GM19351 (cell line): ENCODE results near the gene RTN1.

Experiments
- ATAC-seq: cut with Tn5 transposase; IDR thresholded peaks from one replicate; pipeline ENCODE4 v1.9.1; 2021; ENCODE audit warnings: mild to moderate bottlenecking, moderate library complexity; ENCODE audit not compliant: unreplicated experiment

Gene RTN1

DNA sequence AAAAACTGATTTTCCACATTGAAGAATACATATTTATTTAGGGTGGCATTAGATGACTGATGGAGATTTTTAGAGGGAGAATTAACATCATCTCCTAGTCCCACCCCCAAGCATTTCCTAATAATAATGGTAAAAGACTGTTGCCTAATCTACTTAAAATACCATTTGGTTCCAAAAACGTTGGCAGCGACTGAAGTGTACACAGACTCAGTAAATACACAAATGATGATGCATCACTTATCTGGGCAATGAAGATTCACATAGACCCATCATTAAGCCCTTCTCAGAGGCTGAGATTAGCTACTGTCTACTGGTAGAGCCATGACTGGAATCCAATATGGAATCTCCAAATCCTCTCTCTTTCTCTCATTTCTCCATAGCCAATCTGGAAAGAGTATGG, 18.2 kb downstream of the RTN1 start:
- no peak for ATAC-seq

DNA sequence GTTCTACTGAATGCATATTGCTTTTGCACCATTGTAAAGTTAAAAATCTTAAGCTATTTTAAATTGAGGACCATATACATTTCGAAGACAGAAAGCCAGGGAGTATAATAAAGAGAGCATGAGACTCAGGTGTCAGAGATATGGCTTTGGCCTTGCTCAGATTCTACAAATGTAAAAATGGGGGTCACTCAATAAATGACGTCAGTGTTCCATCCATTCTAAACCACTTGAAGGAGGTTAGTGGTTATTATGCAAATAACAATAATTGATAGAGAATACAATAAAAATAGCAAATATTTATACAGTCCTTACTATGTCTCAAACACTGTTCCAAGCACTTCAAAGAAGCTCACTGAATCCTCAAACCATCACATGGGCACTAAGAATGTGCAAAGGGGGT, 20.1 kb downstream of the RTN1 start:
- no peak for ATAC-seq

DNA sequence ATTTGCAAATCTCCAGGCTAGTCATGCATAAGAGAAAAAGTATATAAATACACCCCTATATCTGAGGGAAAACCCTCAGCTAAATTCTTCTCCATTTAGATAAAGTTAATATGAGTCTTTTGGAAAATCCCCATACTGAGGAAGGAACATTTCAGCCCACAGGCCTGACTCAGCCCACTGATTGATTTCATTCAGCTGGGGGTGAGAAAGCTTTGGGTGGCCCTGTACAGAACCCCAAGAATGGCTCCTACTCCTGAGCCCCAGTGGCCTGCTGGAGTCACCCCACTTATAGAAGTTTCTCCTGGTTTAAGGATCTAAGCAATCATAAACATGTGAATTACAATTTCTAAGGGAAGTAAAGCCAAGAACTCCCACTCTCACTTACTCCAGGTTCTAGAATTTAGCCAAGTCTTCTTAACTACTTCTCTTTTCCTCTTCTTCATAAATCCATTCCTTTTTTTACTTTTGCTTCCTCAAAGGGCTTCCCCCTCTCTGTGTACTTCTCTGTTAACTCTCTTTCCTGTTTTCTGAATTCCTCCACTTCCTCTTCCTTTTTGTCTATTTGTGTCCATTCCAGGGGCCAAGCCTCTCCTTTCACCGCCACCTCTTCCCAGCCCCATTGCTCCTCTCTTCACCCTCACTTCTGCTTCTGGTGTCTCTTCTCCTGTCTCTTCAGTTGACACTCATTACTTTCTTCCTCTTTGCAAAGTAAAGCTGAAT, 21.0 kb downstream of the RTN1 start:
- no peak for ATAC-seq

DNA sequence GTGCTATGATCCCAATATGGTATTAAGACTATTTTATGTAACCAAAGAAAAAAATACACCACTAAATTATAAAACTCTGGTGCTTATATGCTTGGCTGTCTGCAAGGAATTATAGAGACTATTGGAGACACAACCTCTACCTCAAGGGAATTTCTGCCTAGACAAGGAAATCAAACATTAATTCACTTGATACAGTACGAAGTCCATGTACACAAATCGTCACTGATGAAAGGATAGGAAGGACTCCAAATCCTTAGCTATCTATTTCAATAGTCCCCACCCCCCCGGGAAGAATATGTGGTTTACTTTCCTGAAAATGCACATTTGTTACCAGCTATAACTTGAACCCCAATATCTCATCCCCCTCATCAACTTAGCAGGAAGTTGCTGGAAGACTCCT, 21.9 kb downstream of the RTN1 start:
- ATAC-seq: no peak

DNA sequence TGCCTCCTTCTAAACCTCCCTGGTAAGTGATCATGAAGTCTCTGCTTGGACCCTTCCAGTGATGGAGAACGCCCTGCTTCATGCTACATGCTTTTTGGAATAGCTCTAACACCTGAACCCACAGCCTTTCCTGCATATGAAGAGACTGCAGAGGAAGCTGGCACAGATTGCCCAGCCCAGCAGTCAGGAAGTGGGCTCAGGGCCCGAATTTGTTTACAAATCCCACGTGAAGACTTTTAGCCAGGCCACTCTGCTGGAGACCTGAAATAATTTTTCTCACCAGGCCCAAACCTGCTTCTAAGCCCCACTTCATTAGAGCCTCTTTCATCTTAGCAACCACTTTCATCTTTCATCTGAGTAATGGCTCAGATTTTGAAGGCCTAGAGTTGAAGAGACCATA, 22.9 kb downstream of the RTN1 start:
- ATAC-seq: no peak

DNA sequence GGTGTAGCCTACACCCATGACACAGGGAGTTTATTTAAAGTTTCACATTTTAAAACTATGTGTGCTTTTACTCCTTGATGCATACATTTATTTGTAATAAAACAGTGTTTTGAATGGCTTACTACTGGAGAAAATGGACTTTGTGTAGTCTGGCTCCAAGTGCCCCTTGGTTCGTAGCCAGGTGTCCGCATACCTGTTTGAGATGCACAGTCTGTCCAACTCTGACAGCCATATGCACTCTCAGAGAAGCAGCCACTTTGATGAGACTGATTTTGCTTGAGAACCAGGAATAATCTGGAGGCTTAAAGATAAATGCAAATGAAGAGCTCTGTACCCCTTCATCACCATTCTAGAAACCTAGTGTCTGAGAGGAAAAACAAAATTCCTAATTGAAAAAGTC, 24.0 kb downstream of the RTN1 start:
- ATAC-seq: no peak

DNA sequence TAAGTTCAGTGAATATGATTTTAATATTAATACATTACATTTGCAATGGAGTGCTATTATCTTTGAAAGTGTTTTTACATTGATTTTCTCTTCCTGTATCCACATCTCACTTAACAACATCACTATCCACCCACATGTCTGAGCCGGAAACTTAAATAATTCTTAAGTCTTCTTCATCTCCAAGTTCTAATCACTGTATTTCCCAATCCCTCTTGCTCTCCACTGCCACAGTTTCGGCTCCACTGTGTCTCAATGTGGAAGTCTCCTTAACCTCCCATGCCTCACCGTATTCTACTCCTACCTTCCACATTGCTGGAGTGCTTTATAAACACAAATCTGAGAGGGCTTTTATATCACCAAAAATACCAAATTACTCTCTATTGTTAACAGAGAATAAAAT, 25.3 kb downstream of the RTN1 start:
- no peak for ATAC-seq

DNA sequence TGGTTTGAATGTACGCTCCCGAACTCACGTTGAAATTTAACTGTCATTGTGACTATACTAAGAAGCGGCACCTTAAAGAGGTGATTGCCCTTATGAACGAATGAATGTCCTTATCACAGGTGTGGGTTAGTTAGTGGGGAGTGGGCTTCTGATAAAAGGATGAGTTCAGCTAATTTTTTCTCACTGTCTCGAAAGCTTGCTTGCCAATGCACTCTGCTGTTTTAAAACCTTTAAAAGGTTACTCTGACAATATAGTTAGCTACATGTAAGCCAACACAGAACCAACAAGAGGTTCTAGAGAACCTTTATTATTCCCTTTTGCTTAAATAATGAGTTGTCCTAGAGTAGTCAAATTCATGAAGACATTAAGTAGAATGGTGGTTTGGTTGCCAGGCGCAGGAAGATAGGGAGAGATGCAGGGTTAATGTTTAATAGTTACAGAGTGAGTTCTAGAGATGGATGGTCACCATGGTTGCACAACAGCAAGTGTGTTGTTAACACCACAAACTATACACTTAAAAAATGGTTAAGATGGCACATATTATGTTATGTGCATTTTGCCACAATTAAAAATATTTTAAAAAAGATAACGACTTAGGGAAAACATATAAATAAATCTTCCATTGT, 26.3 kb downstream of the RTN1 start:
- ATAC-seq: no peak

DNA sequence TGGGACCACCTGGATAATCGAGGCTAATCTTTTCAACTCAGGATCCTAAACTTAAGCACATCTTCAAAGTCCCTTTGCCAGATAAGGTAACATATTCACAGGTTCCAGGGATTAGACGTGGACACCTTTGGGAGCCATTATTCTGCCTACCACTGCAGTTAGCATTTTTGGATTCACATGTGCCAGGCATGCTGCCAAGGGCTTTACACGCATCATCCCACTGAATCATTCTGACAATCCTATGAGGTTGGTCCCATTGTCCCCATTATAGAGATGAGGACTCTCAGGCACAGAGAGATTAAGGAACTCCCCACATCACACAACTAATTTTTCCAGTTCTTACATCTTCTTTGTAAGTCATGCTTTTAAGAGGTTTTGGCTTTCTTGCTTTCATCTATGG, 34.5 kb downstream of the RTN1 start:
- no peak for ATAC-seq

DNA sequence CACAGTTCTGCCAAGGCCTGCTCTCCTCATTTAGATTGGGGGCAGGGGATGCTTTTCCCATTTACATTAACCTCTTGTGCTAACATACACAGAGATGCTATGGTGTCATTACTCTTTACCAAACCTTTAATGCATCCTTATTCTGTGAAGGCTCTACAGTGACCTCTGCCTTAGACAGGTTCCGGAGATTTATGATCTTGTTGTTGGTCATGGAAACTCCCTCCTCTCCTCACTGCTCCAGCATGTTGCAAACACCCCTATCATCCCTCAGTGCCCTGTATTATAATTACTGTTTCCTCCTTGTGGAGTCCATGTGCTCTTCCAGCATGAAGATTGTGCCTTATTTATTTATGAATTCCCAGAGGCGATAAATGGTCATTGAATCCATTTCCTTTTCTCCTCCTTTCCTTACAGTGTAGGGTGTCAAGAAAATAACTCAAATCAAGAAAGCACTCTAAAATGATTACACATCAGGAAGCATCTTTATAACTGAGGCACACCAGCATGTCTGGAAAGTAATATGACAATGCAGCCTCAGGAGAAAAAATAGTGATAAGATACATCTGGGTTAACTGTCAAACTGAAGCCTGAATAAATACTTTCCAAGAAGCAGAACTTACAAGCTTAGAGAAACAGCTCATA, 37.8 kb downstream of the RTN1 start:
- no peak for ATAC-seq

DNA sequence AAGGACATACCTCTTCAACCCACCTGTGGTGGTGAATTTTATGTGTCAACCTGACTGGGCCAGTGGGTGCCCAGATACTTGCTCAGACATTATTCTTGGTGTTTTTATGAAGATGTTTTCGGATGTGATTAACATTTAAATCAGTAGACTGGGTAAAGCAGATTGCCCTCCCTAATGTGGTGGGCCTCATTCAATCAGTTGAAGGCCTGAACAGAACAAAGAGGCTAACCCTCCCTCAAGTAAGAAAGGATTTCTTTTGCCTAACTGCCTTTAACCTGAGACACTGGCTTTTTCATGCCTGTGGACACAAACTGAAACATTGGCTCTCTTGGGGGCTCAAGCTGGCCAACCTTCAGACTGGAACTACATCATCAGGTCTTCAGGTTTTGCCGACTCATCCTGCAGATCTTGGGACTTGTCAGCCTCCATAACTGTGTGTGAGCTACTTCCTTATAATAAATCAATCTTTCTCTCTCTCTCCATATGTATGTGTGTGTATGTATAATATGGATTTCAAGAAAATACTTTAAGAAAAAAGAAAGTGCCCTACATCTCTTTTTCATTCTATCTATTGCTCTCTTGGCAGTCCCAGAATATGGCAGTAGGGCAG, 39.4 kb downstream of the RTN1 start:
- ATAC-seq: no peak

DNA sequence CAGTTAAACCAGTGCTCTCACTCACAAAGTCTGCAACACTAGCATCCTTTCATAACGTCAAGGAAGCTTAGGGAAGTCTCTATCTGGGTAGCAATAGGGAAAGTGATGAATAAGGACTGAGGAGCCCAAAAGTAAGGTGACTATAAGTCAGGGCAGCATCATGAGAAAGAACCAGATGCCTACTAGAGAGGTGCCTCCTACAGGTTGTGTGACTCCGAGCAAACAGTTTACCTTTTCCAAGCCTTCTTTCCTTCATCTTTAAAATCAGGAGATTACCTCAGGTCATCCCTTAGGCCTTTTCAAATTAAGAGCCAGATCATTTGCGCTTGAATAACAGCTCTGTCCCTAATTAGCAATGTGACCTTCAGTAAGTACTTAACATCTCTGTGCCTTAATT, 40.2 kb downstream of the RTN1 start:
- ATAC-seq: no peak

DNA sequence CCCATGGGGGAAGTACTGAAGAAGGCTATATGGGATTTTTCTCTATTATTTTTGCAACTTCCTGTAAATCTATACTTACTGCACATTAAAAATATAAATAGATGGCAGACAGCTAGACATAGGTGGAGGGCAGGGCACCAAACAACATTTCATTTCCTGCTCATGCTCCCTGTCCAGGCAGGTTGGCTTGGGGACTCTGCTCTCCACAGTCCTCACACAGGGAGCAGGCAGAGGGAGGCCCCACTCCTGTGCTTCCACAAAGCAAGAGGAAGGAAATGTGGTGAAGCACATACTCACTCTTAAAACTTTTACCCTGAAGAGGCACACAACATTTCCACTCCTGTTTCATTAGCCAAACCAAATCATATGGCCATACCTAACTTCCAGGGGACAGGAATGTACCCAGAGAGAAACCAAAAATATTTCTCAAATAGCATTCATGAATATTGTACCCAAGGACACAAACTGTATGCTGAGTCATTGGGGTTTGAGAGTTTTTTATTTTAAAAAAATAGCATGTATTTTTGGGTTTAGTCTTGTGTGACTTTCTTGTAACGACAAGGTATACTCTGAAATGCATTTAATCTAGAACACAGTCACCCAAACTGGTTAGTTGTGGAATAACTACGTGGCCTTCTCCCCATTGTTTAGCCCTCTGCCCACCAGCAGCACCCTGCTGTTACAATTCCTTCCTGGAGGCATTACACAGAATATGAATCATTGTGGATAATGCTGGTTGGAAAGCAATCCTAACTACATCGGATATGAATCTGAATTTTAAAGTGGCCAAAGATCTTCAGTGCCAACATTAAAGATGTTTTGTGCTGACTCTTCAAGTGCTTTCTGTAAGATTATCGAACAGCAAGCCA, 40.9 kb downstream of the RTN1 start:
- no peak for ATAC-seq

DNA sequence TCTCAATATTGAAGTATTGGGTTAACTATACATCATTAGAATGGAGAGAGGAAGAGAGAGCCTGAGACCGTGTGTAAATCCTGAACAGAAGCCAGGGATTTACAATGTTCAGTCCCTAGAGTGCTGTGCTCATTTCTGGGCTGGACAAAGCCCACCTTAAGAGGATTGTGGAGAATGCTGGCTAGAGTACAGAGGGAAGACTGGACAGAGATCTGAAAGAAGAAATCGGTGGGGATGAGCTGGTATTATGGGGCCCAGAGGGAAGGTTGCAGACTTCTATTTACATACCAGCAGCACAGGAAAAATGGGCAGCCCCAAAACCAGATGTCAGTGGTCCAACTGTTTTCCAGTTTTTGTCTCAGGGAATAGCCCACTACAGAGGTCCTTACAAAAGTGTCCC, 42.3 kb downstream of the RTN1 start:
- ATAC-seq: no peak

DNA sequence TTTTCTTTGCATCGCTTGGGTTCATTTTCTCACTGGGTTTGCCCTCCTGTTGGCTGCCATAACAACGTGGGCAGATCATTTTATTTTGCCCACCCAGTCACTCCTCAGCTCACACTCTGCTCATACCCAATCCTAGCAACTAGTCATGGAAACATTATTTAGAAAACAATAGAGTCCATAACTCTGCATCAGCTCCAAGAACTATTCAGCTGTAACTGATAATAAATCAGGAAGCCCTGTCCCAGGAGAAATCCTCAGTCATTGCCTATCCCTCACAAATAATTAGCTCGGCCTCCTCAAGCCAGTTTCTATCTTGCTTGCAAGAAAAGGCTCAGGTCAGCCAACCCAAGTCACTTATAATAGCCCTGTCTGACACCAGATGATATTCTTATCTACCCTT, 43.2 kb downstream of the RTN1 start:
- no peak for ATAC-seq

DNA sequence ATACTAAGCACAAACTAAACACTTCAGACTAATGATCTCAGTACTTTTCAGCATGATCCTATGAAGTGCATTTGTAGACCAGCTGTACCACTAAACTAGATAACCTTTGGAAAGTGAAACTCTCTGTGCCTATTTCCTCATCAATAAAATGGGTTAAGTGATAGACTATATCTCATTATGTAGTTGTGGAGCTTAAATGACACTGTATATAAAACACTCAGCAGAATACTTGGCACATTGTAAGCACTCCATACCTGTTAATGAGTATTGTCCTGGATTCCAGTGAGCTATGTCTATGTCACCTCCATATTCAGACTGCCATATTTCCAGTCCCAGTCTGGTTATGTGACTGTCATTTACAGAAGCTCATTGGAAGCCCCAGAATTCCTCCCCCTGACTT, 44.4 kb downstream of the RTN1 start:
- ATAC-seq: no peak

DNA sequence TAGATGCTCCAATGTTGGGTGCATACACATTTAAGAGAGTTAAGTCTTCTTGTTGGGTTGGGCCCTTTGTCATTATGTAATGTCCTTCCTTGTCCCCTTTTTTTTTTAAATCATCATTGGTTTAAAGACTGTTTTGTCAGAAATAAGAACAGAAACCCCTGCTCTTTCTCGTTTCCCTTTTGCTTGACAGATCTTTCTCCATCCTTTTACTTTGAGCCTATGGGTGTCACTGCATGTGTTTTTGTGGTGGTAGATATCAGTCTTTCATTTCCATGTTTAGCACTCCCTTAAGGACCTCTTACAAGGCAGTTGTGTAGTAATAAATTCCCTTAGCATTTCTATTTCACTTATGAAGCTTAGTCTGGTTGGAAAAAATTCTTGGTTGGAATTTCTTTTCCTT, 47.4 kb downstream of the RTN1 start:
- ATAC-seq: peak; percentile 94

DNA sequence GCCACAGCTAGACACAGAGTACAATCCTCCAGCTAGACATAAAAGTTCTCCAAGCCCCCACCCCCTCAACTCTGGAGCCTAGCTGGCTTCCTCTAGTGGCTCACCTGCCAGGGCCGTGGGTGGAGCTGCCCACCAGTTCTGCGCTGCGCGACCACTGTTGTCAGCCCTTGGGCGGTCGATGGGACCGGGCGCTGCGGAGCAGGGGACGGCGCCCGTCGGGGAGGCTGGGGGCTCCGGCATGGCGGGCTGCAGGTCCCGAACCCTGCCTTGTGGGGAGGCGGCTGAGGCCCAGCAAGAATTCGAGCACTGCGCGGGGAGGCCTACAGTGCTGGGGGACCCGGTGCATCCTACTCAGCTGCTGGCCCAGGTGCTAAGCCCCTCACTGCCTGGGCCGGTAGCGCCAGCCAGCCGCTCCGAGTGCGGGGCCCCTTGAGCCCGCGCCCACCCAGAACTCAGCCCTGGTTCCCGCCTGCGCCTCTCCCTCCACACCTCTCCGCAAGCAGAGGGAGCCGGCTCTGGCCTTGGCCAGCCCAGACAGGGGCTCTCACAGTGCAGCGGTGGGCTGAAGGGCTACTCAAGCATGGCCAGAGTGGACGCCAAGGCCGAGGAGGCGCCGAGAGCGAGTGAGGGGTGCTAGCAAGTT, 51.0 kb downstream of the RTN1 start:
- no peak for ATAC-seq

DNA sequence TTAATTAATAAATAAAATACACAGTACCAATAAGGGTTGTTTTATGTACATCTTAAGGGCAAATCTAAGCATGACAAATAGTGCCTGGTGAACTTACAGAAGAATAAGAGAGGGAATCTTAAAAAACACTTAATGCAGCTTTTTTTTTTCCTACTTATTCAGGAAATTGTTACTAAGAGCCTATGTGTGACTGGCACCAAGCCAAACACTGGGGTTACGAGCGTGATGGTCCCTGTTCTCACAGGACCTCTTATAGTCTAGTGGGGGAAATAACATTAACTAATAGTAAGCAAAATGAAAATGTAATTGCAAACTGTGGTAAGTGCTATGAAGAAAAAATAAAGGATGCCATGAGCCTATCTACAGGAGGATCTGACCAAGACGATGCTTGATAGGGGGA, 53.6 kb downstream of the RTN1 start:
- ATAC-seq: no peak

DNA sequence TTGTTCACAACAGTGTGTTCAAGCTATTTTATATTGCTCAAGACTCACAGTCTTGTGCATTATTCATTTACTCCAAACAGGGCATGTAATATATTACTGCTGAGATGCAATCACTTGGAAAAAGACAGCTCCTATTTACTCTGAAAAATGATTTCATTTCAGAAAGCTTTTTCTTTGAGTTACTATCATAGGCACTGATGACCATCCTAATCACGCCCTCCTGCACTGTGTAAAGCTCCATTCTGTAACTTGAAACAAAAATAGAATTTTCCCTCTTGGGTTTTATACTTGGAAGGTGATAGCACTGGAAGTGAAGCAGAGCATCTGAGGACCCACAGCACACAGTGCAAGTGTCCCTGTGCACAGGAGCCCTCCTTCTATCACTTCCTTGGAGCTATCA, 55.6 kb downstream of the RTN1 start:
- ATAC-seq: no peak

DNA sequence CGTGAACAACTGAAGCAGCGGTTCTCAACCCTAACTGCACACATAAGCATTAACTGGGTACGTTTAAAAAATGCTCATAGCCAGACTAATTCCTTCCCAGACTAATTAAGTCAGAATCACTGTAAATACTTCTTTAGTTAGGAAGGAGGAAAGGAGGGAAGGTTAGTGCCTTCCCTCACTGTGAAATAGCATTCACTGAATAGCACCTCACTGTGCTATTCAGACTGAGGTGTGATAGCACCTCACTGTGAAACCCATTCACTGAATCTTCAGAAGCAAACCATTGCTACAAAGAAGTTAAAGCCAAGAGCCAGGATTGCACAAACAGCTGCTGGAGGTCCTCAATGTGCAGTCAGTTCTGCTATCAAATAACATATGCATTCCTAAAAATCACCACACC, 58.8 kb downstream of the RTN1 start:
- no peak for ATAC-seq
